Epithelial cell of esophagus (primary cell): Measurements from ENCODE around the gene KRTAP9-9.

Experiments used
- DNase-seq: peaks from one replicate; pipeline ENCODE4 v3.0.0; 2010; ENCODE audit warnings: low read depth
- H3K4me3 ChIP-seq: 2 replicates; pipeline ENCODE4 v1.5.1; 2011; ENCODE audit warnings: mild to moderate bottlenecking, low read length, control low read depth
- CTCF ChIP-seq: IDR thresholded peaks from 2 replicates; pipeline ENCODE4 v1.5.1; 2011; ENCODE audit warnings: low read depth, mild to moderate bottlenecking, low read length, control low read depth, inconsistent platforms; ENCODE audit not compliant: insufficient read depth; ENCODE audit errors: missing control alignments

KRTAP9-9 gene

GRCh38 chr17:41296846-41297245 lies 41.7 kb downstream of the KRTAP9-9 start:
- TF ChIP-seq CTCF = no peak
- no peak overlapping the region for H3K4me3 ChIP-seq
- DNase-seq = no peak

- no peak overlapping the region for H3K4me3 ChIP-seq
- DNase-seq = no peak
- no peak for TF ChIP-seq CTCF
Observed at GRCh38 chr17:41298458-41299135, 43.4 kb downstream of the KRTAP9-9 start.

GRCh38 chr17:41301204-41301790 lies 46.1 kb downstream of the KRTAP9-9 start:
- peak; percentile 84 for DNase-seq
- no peak for TF ChIP-seq CTCF
- no peak overlapping the region for H3K4me3 ChIP-seq

- TF ChIP-seq CTCF = no peak
- DNase-seq = peak; percentile 16
- no peak within 1 kb of the TSS for H3K4me3 ChIP-seq
Observed at GRCh38 chr17:41301916-41302901, 47.0 kb downstream of the KRTAP9-9 start, which contains the start of gene KRTAP29-1. KRTAP29-1 (minus strand) TSS chr17:41302851; CDS start chr17:41302851, 0 bp downstream.

GRCh38 chr17:41302981-41303380 lies 47.8 kb downstream of the KRTAP9-9 start:
- H3K4me3 ChIP-seq = no peak overlapping the region
- TF ChIP-seq CTCF = no peak
- no peak for DNase-seq

GRCh38 chr17:41304091-41304490 lies 48.9 kb downstream of the KRTAP9-9 start:
- DNase-seq = no peak
- TF ChIP-seq CTCF = no peak
- H3K4me3 ChIP-seq = no peak overlapping the region
